Germinal center (tissue), 1 donor: ENCODE data around the gene ANGPTL1.

Source experiments
- DNase-seq: peaks from one replicate; pipeline ENCODE4 v3.0.0; 2012; ENCODE audit warnings: mixed read lengths, low spot score

Gene ANGPTL1, protein sequence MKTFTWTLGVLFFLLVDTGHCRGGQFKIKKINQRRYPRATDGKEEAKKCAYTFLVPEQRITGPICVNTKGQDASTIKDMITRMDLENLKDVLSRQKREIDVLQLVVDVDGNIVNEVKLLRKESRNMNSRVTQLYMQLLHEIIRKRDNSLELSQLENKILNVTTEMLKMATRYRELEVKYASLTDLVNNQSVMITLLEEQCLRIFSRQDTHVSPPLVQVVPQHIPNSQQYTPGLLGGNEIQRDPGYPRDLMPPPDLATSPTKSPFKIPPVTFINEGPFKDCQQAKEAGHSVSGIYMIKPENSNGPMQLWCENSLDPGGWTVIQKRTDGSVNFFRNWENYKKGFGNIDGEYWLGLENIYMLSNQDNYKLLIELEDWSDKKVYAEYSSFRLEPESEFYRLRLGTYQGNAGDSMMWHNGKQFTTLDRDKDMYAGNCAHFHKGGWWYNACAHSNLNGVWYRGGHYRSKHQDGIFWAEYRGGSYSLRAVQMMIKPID

DNA sequence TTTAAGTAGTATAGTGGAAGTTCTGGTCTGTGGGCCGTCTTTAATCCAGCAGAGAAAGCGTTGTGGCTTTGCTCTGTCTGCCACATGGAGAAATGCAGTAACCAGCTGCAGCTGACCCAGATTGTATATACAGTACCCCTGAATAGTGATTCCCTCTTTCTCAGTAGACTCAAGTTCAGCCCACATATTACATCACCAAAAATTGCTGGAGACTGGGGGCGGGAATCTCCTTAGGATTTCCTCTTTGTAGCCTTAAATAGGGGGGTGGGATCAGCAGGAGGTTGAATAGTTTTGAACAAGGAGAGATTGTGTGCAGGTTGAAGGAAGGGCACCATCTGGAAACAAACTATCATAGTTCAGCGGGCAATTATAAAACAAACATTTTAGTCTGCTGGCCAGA is at the start of gene ANGPTL1:
Gene ANGPTL1 (minus strand): TSS at position 134 of the 400 bp plus-strand sequence. CDS start 5,301 bp downstream, outside the sequence.
- DNase-seq = no peak

DNA sequence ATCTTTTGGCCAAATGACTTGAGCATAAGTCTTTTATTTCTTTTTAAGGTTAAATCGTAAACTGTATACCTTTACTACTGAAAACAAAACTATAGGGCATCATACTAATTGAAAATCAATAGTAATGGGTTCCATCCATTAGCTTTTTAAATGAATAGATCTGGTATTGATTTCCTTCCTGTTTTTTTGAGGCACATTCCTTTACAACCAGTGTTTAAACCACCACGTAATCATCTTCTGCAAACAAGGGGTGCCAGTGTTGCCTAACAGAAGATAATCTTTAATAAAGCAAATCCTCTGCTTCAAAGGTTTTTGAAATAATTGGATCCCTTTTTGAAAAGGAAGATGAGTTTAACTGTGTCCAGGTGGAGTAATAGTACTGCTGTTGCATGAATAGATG is 48.7 kb upstream of the ANGPTL1 start:
- no peak for DNase-seq

DNA sequence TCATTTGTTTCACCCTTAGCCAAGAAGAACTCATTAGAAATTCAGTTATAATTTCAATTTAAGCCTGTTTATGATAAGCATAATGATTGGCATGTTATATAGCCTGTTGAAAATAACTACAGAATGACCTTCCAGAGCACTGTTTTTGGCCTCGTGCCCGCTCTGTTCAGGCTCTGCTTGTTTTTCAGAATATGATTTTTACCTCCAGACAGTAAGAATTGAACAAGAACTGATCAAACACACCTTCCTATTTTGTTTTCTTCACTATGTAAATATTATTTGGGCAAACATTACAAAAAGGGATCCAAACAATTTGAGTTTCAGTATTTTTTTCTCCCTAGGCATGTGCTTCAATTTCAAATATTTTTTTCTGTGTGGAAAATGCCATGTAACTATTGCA is 48.1 kb upstream of the ANGPTL1 start:
- DNase-seq = no peak

DNA sequence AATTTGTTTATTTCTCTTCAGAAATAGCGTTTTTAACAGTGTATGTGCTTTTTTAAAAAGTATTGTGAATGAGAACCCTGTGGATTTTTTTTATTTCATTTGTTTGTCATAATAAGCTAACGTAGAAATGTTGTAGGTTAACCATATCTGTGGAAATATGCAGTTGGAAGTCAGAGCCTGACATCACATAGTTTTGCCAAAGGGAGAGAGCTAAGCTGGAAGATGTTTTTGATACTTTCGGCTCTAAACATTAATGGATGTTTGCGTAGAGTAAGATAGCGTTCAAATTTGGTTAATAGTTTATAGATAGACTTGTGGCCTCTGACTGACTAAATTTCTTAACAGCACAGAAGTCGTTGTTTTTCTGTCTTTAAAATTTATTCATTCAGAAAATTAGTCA is 47.4 kb upstream of the ANGPTL1 start:
- DNase-seq = no peak

DNA sequence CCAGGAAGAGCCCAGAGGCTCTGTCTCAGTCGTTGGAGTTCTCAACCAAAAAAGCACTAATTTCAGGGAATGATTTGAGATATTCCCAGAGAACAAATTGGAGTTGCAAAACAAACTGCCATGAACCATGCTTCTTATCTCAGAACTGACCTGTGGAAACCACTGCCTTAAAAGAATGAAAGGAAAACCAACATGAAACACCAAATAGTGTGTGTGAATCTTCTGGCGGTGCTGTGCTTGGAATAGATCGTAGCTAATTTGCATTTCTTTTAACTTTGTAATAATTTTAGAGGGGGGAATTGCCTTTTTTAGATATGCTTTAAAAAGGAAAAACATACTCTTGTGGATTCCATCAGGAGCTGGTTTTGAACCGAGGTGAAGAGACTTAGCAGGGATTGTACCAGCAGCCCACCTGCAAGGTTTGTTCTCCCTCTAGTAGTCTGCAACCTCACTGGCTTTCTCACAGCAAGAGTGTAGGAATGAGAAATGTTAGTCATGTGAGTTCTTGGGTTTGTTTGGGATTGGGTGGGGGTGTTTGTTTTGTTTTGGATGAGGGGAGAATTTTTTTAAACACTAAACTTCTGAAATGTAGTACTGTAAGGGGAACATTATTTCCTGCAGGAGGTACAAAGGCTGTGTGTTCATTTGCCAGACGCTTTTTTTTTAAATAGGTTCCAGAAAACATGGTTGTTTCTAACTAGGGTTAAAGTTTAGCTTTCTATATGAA is 45.7 kb upstream of the ANGPTL1 start:
- DNase-seq = no peak

DNA sequence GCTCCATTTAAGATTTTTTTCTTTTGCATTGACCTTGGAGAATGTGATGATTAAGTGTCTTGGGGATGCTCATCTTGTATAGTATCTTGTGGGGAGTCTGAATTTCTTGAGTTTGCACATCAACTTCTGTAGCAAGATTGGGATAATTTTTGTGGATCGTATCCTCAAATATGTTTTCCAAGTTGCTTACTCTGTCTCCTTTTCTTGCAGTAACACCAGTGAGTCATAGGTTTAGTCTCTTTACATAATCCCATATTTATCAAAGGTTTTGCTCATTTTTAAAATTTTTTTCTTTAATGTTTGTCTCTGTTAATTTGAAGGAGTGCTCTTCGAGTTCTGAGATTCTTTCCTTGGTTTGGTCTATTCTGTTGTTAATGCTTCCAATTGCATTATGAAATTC is 41.7 kb upstream of the ANGPTL1 start:
- DNase-seq = no peak

DNA sequence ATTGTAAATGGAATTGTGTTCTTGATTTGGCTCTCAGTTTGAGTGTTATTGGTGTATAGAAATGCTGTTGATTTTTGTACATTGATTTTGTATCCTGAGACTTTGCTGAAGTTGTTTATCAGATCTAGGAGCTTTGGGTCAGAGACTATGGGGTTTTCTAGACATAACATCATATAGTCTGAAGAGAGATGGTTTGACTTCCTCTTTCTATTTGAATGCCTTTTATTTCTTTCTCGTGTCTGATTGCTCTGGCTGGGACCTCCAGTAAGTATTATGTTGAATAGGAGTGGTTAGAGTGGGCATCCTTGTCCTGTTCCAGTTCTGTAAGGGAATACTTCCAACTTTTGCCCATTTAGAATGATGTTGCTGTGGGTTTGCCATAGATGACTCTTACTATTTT is 39.1 kb upstream of the ANGPTL1 start:
- no peak for DNase-seq

DNA sequence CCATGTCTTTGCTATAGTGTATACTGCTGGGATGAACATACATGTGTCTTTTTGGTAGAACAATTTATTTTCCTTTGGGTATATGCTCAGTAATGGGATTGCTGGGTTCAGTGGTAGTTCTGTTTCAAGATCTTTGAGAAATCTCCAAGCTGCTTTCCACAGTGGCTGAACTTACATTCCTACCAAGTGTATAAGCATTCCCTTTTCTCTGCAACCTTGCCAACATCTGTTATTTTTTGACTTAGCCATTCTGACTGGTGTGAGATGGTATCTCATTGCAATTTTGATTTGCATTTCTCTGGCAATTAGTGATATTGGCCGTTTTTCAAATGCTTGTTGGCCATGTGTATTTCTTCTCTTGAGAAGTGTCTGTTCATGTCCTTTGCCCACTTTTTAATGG is 37.5 kb upstream of the ANGPTL1 start:
- DNase-seq = no peak

DNA sequence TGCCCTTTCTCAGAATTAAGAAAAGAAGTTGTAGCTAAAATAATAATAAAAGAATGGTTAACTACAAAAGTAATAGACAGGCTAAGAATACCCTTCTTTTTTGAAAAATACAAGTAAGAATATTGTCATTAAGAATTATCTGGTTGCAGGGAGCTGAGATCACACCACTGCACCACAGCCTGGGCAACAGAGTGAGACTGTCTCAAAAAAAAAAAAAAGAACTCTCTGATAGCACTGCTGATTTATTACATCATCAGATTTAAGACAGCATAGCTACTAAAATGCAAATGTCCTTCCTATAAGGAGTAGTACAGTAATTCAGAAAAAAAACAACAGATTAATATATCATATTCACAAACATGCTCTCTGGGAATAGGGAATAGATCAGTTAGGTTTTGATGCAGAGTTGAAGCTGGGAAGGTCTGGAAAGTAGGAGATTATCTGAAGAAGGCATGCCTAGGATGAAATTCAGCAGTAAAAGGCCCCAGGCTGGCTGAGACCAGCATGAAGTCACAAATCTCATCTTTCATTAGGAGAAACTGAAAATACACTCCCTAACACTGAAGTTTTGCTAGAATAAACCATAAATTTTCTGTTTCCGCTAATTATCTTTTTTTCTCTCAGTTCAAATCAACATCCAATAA is 30.7 kb upstream of the ANGPTL1 start:
- no peak for DNase-seq

DNA sequence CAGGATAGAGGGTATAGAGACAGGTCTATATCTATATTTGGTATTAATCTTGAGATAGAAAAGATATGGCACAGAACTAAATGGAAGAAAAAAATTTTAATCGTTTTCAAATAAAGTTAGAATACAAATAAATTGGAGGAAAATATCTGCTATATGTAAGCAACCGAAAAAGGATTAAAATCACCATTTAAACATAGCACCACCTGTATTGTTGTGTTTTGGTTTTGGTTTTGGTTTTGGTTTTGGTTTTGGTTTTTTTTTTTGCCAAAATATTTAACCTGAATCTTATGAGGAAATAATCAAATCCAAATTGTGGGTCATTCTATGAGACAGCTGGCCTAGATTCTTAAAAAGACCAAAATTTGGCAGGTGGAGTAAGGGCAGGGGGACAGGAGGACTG is 28.5 kb upstream of the ANGPTL1 start:
- no peak for DNase-seq

DNA sequence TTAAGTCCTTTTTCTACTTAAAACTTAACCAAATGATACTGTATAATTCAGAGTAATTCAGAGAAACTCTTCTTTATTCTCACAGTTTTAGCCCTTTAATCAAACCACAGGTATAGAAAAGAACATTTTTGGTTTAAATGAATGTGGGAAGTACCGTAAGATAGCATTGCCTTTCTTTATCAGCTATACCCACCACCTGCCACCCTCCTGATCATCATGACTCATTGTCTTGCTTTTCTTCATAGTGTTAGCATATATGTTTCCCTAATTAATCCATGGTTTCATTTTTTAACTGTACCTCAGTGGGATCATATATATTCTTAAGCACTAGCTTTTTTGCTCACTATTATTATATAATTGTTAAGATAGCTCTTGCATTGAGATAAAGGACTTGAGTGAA is 27.5 kb upstream of the ANGPTL1 start:
- no peak for DNase-seq

DNA sequence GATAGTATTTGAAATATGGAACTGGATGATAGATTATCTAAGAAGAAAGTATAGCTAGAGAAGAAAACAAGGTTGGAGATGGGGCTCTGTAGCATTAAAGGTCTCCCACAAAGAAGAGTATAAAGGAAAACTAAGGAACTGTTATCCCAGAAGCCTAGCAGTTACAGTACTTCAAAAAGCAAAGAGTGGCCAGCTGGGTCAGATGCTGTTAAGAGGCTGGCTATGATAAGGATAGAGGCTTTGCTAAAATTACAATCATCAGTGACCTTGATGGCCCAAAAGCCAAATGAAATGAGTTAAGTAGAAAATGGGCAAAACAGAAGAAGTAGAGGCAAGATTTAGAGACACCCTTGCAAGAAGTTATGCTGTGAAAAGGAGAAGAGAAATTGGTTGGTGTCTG is 25.1 kb upstream of the ANGPTL1 start:
- DNase-seq = no peak

DNA sequence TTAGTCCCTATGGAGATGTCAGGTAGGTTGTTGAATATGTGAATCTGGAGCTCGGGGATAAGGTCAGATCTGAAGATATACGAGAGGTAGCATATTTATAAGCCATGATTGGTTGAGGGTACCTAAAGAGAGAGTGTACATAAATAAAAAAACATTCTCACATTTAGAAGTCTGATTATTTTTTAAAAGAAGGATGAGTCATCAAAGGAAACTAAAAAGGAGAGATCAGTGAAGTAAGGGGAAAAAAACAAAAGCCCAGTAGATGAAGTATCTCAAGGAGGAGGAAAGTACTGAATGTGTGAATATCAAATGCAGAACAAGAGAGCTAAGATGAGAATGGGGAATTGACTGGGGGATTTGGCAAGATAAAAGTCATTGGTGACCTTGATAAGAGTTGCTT is 15.7 kb upstream of the ANGPTL1 start:
- DNase-seq = no peak

DNA sequence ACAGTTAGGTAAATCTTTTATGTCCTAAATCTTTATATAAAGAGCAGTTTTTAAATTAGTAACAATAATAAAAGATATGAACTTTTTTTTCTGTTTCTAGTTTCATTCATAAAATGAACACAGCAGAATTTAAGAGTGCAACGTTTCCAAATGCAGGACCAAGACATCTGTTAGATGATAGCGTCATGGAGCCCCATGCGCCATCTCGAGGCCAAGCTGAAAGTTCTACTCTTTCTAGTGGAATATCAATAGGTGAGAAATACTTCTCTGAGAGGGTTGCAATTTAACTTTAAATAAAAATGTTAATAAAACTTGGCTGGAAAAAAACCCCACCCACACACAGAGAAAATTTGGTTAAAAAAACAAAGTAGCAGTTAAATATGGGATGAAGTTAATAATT is 15.0 kb upstream of the ANGPTL1 start:
- no peak for DNase-seq

DNA sequence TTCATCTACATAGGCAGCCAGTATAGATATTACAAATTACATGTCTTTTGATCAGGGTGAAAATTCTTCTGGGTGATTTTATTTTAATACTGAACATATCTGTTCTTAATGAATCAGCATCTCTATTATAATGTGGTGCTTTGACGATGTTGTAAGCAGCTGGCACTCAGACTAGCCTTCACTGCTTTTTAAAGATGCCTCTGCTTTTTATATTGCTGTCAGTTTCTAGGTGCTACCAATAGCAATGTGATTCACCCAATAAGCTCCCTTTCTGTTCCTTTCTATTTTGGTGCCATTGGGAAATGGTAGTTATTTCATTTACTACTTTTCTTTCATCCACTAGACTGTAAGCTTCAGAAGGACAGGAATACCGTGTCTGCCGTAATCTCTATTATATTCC is 11.1 kb upstream of the ANGPTL1 start:
- no peak for DNase-seq

DNA sequence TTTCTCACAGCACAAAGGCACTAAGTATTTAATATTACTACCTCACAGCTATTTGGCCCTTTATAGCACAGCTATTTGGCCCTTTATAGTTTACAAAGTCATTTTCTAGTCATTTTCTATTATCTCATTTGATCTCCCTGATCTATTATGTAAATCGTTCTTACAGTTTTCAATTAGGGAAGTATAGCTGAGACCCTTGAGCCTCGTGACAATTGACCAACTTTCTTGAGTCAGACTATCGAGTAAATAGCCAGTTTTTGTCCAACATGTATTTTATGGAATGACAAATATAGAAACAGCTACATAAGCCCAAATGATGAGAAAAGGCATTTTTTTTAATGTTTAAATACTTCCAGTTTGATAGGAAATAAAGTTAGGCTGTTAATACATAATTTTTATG is 7.0 kb upstream of the ANGPTL1 start:
- no peak for DNase-seq

DNA sequence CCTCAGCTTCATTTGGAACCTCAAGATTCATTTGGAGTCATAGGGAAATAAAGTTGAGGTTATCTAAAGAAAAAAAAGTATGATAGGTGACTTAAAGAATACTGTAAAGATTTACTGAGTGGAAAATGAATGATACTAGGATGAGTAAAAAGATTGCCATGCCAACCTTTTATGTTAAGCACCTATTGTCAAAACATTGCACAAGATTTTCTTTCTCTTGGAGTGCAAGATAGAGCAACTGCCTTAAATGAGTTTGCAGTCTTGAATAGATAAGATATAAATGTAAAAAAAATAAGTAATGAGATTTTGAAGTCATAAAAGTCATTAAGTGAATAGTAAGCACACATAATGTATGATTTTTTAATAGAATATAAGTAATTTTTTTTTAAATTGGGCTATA is 5.1 kb upstream of the ANGPTL1 start:
- no peak for DNase-seq

DNA sequence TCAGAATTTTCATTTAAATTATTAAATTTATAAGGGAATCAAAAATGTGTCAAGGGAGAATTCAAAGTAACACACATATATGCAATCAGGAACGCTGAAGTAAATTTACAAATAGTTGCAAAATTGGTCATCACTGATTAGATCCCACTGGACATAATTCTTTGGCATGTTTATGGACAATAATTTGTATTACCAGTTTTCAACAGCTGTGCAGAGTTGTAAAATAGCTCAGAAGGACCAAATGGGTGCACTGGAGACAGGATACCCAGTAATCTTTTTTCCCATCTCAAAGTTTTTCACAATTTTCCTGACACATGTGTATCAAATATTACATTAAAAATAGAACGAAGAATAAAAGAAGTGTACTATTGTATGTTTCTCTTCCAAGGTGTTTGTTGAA is 4.1 kb upstream of the ANGPTL1 start:
- DNase-seq = no peak

DNA sequence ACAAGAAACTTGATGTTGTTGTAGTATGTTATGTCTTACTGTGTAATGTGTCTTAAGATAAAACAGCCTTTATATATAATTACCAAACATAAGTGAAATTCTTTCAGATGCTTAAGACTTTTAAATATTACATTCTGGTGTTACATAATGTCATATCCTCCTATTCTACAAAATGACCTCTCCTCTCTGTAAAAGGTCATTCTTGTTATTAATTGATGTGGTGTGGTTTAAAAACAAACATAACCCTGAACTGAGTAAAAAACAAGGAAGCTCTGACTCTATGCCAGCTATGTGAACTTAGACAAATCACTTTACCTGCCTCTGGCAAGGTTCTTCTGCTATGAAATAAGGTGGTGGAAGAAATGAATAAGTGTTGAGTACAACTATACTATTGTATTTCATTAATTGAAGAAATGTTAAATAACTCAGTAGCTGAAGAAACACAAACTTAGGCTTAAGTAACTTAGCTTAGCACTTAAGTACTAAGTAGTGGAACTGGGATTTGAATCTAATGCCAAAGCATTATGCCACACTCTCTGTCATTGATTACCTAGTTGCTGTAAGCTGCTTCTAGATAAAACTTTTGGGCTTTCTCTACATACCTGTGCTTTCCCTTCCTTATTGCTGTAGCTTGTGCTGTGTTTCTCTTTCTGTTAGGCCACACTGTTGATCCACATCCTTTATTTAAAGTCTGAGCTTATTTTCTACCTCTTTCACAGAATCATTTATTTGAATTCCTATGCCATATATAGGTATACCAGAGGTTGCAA is 859 bp upstream of the ANGPTL1 start:
- DNase-seq = no peak

DNA sequence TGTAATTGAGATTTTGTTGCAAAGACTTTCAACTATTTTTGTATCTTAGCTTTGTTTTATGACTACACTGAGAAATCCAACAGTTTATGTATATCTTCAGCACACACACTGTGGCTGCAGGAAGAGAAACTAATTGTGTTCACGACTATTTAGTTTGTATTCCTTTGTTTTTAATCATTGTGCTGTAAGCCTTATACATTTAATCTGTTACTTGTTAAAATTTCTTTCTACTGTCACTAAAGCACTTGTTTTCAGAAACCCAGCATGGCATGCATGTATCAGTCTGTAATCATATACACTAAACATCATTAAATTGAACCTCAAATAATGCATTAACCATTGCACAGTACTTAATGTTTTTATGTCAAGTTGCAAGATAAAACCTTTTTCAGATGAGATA is 656 bp downstream of the ANGPTL1 start:
- DNase-seq = no peak

DNA sequence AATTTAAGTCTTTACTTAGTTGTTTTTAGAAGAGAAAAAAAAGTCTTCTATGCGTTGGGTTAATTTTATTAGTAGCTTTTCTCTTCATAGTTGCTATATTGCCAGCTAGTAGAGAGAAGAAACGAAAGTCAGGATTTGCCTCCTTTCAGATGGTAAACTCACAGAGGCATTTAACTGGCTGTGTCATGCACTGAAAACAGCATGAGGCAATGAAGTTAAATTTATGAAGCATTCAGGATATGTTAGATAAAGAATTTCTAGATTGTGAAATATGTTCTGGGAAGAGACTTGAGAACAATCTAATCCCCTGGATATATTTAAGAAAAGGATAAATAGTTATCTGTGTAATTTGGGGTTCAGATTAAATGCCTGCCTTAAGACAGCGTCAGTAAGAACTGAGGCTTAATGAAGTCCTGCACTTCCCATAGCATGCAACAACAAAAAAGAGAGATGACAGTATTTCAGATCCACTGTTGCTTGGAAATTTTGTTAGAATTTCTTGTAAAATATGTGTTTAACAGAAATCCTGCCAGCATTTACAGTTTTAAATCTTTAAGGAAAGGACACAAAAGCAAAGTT is 1.7 kb downstream of the ANGPTL1 start:
- DNase-seq = no peak

DNA sequence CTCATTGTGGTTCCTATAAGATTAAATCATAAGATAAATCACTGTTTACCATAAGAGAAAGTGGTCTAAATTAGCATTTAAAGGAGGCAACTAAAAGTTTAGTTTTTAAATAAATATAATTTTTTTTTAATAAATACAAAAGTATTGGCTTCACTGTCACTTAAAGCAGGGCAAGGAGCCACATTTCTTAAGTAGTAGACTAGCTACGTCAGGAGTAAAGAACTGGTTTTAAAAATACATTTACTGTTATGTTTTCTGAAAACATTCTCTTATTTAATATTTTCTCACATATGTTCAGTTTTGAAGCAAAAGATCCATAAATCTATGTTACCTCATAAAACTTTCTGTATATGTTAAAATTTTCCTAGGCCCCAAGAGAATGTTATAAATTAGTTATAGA is 2.2 kb downstream of the ANGPTL1 start:
- no peak for DNase-seq
